ENCODE results near the gene ARHGAP9.
"Not testable (repeated sequence)": the region's sequence is repeated elsewhere in the genome, so short reads cannot be mapped to it uniquely, and the experiment has no call there.

- TF ChIP-seq ZNF274 (IDR thresholded peaks at IDR 0.05; ENCODE audit: low read depth, low read length); YY1 (IDR thresholded peaks at IDR 0.05; ENCODE audit: insufficient read depth, insufficient read length); SUZ12 (IDR thresholded peaks at IDR 0.05; ENCODE audit: extremely low read depth, insufficient read depth, insufficient read length): not testable (repeated sequence)
Observed at GRCh38 chr12:57513677-57514076, 34.0 kb upstream of the ARHGAP9 start.
